Mononuclear cell (primary cell): ENCODE data around the gene TFCP2L1. TPM values are rescaled to one million over a fixed set of nuclear protein-coding genes. Genes with fewer than 3 reads are reported as not detected.

Experiments used
- H3K27me3 ChIP-seq: 2 replicates; pipeline ENCODE4 v1.6.0; 2011; ENCODE audit warnings: low read length, control low read depth; ENCODE audit not compliant: insufficient read depth
- H3K4me1 ChIP-seq: 2 replicates; pipeline ENCODE4 v1.5.1; 2011; ENCODE audit warnings: mild to moderate bottlenecking, low read length, control low read depth; ENCODE audit not compliant: insufficient read depth
- H3K4me3 ChIP-seq: 2 replicates; pipeline ENCODE4 v1.5.1; 2011; ENCODE audit warnings: mild to moderate bottlenecking, low read length, moderate library complexity
- H3K9me3 ChIP-seq: 2 replicates; pipeline ENCODE4 v1.5.1; 2011; ENCODE audit warnings: low read depth, mild to moderate bottlenecking, control low read depth, low read length
- total RNA-seq: library from RNA; depleted of rRNA; stranded (reverse); fragments of >200 nt; gene quantifications from one replicate; pipeline ENCODE4 v1.2.3, GENCODE V29; 2012

Gene TFCP2L1
- total RNA-seq, 1 donor: 0.10 TPM

- H3K4me3 ChIP-seq: no peak overlapping the region
- H3K27me3 ChIP-seq: no peaks in the 10 kb centered on the region
- H3K9me3 ChIP-seq: no peaks in the 10 kb centered on the region
- no peaks in the 10 kb centered on the region for H3K4me1 ChIP-seq
Measured at GRCh38 chr2:121212661-121213325, 72.2 kb downstream of the TFCP2L1 start.

DNA sequence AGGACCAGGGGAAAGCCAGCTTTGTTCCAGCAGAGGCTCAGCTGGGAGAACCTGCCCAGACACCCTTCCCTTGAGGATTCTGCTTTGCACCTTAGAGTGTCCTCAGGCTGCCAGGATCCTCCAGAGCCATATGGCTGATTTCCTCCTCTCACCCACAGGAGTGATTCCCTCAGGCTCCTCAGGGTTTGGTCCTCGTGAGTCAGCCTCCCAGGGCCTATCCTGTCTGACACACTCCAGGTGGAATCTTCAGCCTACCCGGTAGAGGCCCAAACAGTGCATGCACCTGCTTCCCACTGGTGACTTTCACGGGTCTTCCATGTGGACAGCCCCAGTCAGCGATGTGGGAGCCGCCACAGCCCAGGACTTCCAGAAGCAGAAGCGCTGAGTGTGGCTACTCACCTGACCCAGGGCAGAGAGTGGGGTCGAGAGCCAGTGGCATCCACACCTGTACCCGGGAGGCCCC lies 73.3 kb downstream of the TFCP2L1 start:
- no peaks in the 10 kb centered on the region for H3K4me1 ChIP-seq
- no peaks in the 10 kb centered on the region for H3K27me3 ChIP-seq
- no peak overlapping the region for H3K4me3 ChIP-seq
- no peaks in the 10 kb centered on the region for H3K9me3 ChIP-seq

DNA sequence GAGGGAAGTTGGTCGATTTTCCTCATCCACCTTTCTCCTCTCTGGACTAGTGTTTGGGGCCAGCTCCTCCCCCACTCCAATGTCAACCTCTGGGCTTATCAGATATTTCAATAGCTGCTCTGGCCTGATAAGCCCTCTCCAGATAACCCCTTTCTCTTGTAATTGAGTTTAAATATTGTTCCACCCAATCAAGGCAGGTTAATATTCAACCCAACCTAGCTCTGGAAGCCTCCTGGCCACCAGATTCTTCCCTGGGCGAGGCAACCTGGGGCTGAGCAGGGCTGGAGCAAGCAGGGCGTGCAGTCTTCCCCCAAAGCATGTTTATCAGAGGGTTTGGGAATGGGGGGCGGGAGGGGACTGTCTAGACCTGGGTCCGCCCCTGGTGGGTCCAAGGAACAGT lies 73.8 kb downstream of the TFCP2L1 start:
- no peaks in the 10 kb centered on the region for H3K9me3 ChIP-seq
- H3K27me3 ChIP-seq: no peaks in the 10 kb centered on the region
- no peaks in the 10 kb centered on the region for H3K4me1 ChIP-seq
- H3K4me3 ChIP-seq: no peak overlapping the region

DNA sequence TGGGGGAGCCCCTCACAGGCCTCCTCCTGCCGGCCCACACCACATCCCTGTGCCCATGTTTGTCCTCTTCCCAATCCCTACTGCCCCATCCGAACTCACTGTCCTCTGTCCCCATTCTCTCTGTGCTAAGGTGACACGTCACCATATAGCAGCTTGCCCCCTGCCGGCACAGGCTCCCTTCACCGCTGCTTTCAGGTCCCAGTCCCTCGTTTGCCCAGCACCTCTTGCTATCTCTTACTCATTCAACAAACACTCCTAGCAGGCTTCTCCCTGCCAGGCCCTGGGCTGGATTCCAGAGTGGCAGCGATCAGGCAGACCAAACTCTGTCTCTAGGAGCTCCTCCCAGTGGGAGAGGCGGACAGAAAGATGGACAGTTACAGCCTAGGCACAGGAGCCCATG lies 74.3 kb downstream of the TFCP2L1 start:
- Histone ChIP-seq H3K9me3 (no peaks in the 10 kb centered on the region), H3K4me3 (no peak overlapping the region), H3K4me1 (no peaks in the 10 kb centered on the region), H3K27me3 (no peaks in the 10 kb centered on the region)

DNA sequence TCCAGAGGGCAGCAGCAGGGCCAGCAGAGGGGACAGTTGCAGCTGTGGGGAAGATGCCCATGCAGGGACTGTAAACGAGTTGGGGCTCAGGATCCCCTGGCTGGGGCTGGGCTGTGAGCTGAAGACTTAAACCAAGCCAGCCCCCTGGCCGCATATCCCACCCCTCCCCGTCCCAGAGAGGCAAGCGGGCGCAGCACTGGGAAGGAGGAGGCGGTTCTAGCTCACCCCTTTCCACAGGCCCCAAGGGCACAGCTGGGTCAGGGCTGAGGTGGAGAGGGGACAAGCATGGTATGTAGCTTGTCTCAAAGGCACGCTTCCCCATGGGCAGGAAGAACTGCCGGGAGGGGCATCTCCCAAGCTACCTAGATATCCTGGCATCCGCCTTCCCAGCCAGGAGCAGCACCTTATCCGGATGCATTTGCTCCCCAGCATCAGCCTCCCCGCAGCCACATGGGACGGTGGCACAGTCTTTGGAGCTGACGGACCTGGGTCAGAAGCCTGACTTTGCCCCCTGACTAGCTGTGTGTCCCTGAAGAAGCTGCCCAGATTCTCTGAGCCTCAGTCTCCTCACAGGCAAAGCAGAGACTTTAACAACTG lies 75.9 kb downstream of the TFCP2L1 start:
- no peaks in the 10 kb centered on the region for H3K4me1 ChIP-seq
- H3K4me3 ChIP-seq: no peak overlapping the region
- no peaks in the 10 kb centered on the region for H3K27me3 ChIP-seq
- H3K9me3 ChIP-seq: no peaks in the 10 kb centered on the region

DNA sequence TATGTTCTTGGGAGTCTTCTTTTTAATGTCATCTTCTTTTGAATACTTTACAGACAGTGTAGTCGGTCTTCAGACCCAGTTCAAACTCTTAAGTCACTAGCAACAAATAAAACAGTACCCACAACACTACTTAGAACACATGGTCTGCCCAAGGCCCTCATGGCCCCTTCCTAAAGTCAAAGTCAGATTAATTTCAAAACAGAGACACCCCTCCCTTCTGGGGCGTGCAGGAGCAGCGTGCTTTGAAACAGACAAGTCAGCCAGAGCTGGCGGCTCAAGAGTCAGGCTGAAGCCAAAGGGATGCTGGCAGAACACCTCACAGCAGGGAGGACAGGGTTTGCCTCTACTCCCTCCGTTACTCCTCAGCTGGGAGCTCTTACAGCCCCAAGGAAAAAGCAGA lies 77.5 kb downstream of the TFCP2L1 start:
- H3K4me1 ChIP-seq: peaks cover 5% of the 10 kb centered on the region

GRCh38 chr2:121205321-121205942 lies 79.6 kb downstream of the TFCP2L1 start:
- Histone ChIP-seq H3K27me3 (no peaks in the 10 kb centered on the region), H3K4me1 (peaks cover 7% of the 10 kb centered on the region), H3K9me3 (no peaks in the 10 kb centered on the region), H3K4me3 (no peak overlapping the region)

More for the DNA sequence above, 77.5 kb downstream of the TFCP2L1 start:
- Histone ChIP-seq H3K4me3 (no peak overlapping the region), H3K9me3 (no peaks in the 10 kb centered on the region), H3K27me3 (no peaks in the 10 kb centered on the region)

- Histone ChIP-seq H3K4me3 (no peak overlapping the region), H3K27me3 (no peaks in the 10 kb centered on the region), H3K9me3 (no peaks in the 10 kb centered on the region), H3K4me1 (peaks cover 23% of the 10 kb centered on the region)
Measured at GRCh38 chr2:121203591-121204249, 81.3 kb downstream of the TFCP2L1 start.

DNA sequence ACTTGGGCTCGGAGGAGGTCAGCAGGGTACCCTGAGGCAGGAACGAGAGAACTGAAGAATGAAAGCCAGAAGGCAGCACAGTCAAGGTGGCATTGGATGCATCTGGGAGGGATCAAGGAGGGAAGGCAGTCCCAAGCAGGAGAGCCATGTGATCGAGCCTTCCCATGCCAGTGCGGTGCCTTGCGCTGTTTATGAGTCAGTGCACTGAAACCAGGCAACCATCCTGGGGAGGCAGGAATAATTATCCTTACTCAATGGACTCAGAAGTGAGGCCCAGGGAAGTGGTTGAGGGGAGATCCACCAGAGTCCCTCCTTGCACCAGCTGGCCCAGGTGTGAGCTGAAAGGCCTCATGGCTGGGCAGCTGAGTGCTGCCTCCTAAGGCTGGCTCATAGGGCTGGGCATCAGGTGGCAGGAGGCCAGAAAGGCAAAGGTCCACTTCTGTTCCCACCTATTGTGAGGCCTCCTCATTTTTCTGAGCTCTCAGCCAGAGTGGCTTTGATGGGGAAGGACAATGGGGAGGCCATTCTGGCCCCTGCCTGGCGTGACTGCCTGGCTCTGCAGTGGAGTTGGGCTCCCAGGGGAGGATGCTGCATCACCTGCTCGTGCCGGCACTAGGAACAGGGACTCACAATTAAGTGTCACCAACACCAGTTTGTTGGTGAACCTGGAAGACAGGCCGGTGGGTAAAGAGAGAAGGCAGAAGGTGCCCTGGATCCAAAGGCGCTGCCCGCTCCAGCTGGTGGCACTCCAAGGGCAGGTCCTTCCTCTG lies 82.3 kb downstream of the TFCP2L1 start:
- H3K4me3 ChIP-seq: no peak overlapping the region
- no peaks in the 10 kb centered on the region for H3K9me3 ChIP-seq
- no peaks in the 10 kb centered on the region for H3K27me3 ChIP-seq
- H3K4me1 ChIP-seq: peaks cover 31% of the 10 kb centered on the region

- Histone ChIP-seq H3K4me3 (no peak overlapping the region), H3K4me1 (peaks cover 40% of the 10 kb centered on the region), H3K27me3 (no peaks in the 10 kb centered on the region), H3K9me3 (no peaks in the 10 kb centered on the region)
Measured at GRCh38 chr2:121201796-121202195, 83.2 kb downstream of the TFCP2L1 start.

- no peak overlapping the region for H3K4me3 ChIP-seq
- no peaks in the 10 kb centered on the region for H3K9me3 ChIP-seq
- peaks cover 49% of the 10 kb centered on the region for H3K4me1 ChIP-seq
- no peaks in the 10 kb centered on the region for H3K27me3 ChIP-seq
Measured at GRCh38 chr2:121200419-121201315, 84.3 kb downstream of the TFCP2L1 start.

DNA sequence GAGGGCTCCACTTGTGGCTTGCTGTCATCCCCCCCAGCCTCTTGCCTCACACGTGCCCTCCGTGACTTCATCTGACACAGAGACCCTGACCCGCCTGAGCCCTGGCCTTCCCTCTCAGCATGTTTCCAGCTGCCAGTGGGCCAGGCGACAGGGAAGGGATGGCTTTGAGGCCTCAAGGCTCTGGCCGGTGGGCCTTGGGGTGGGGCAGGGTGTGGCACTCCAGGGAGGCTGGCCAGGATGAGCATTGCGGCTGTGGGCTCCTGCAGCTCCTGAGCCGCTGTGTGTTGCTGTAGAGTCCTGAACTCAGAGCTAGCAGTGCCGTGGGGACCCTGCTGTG lies 85.0 kb downstream of the TFCP2L1 start:
- Histone ChIP-seq H3K27me3 (no peaks in the 10 kb centered on the region), H3K4me1 (peaks cover 49% of the 10 kb centered on the region), H3K9me3 (no peaks in the 10 kb centered on the region), H3K4me3 (no peak overlapping the region)

DNA sequence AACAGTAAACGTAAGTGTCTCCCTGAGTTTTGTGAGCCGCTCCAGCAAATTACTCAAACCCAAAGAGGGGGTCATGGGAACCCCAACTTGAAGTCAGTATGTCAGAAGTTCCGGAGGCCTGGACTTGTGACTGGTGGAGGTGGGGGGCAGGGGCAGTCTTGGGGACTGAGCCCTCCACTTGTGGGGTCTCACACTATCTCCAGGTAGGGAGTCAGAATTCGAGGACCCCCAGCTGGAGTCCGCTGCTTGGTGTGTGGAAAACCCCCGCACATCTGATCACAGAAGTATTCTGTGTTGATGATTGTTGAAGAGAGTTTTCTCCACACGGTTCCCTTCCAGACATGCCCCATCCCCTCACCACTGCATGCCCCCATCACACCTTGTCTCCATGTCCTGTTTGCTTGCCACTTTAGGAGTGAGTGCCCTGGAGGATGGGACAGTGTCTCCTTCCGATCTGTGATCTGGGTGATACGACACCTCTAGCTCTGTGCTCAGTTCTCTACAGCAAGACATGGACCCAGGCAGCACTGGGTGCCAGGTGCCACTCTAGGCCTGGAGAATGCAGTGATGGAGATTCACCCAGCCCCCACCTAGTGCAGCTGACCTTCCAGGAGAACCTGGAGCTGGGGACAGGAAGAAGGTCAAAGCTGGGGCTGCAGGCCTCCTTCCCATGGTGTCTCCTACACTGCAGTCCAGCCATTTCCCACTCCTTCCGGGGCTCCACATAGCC lies 85.6 kb downstream of the TFCP2L1 start:
- Histone ChIP-seq H3K27me3 (no peaks in the 10 kb centered on the region), H3K9me3 (no peaks in the 10 kb centered on the region), H3K4me1 (peaks cover 52% of the 10 kb centered on the region), H3K4me3 (no peak overlapping the region)
